T-cell (primary cell): ENCODE measurements around the gene C11orf58. TPM values are rescaled to one million over a fixed set of nuclear protein-coding genes. Genes with fewer than 3 reads are reported as not detected.

ENCODE experiments used
- ATAC-seq, 4 experiments: fragments of 200-7000 bp in 3 of 4; fragments of 150-1000 bp in 1 of 4; cut with Tn5 transposase; replicated peaks in 1 of 4; 1 replicate in 3 of 4; 2 replicates in 1 of 4; pipeline ENCODE4 v1.10.0; 2021; ENCODE audit warnings: moderate library complexity in 3 of 4, mild to moderate bottlenecking in 2 of 4, moderate number of reproducible peaks in 1 of 4
- CTCF ChIA-PET, 2 donors: fragments of 300-600 bp; sonication (Branson Sonifier 250); formaldehyde crosslinking; loops; one replicate each; lab custom pipeline; 2022; ENCODE audit warnings: antibody characterized with exemption in 2 of 2; lab: Charles Lee
- POLR2A ChIA-PET, 2 donors: fragments of 300-600 bp; sonication (Branson Sonifier 250); formaldehyde crosslinking; loops; one replicate each; lab custom pipeline; 2022; ENCODE audit warnings: antibody characterized with exemption in 2 of 2; lab: Charles Lee
- DNase-seq, 35 experiments: peaks; one replicate each; pipeline versions ENCODE4 v3.0.0 to v3.0.0-alpha.2; 2013 to 2023
- H3K27ac ChIP-seq: one replicate; pipeline ENCODE4 v1.5.1; 2013; ENCODE audit warnings: low read length
- H3K27me3 ChIP-seq, 2 experiments: replicated peaks in 1 of 2; 1 replicate in 1 of 2; 2 replicates in 1 of 2; pipeline versions ENCODE4 v1.6.1 to v1.7.0; 2013; ENCODE audit warnings: low read length in 1 of 2, mixed read lengths in 1 of 2; ENCODE audit not compliant: control insufficient read depth in 2 of 2, insufficient read depth in 2 of 2; ENCODE audit errors: extremely low read depth in 1 of 2
- H3K36me3 ChIP-seq, 2 donors: 1 replicate in 1 of 2; 2 replicates in 1 of 2; pipeline versions ENCODE4 v1.6.1 to v1.7.0; 2013; ENCODE audit warnings: low read length in 1 of 2; ENCODE audit not compliant: control insufficient read depth in 2 of 2, insufficient read depth in 1 of 2; ENCODE audit errors: extremely low read depth in 1 of 2
- H3K4me1 ChIP-seq, 2 experiments: 1 replicate in 1 of 2; 2 replicates in 1 of 2; pipeline versions ENCODE4 v1.6.1 to v1.7.0; 2013; ENCODE audit warnings: low read length in 2 of 2, mixed read lengths in 1 of 2; ENCODE audit not compliant: insufficient read depth in 2 of 2, control insufficient read depth in 1 of 2; ENCODE audit errors: extremely low read depth in 1 of 2
- H3K4me3 ChIP-seq, 2 donors: 1 replicate in 1 of 2; 2 replicates in 1 of 2; pipeline versions ENCODE4 v1.5.1 to v1.7.0; 2013; ENCODE audit warnings: mild to moderate bottlenecking in 2 of 2, low read length in 1 of 2, moderate library complexity in 1 of 2; ENCODE audit not compliant: control insufficient read depth in 1 of 2; ENCODE audit errors: extremely low read depth in 1 of 2
- H3K9me3 ChIP-seq: 2 replicates; pipeline ENCODE4 v1.7.0; 2013
- H3K27ac Mint-ChIP-seq, 2 donors: one replicate each; pipeline ENCODE4 v1.8.0; 2020 to 2021; ENCODE audit warnings: mild to moderate bottlenecking in 2 of 2, mixed read lengths in 2 of 2
- H3K27me3 Mint-ChIP-seq, 2 donors: one replicate each; pipeline ENCODE4 v1.8.0; 2021 to 2022; ENCODE audit warnings: mixed read lengths in 2 of 2
- H3K36me3 Mint-ChIP-seq: one replicate; pipeline ENCODE4 v1.8.0; 2021; ENCODE audit warnings: mixed read lengths
- H3K4me1 Mint-ChIP-seq, 3 donors: one replicate each; pipeline ENCODE4 v1.8.0; 2020 to 2022; ENCODE audit warnings: mixed read lengths in 3 of 3, mild to moderate bottlenecking in 1 of 3
- H3K4me3 Mint-ChIP-seq, 3 donors: one replicate each; pipeline ENCODE4 v1.8.0; 2020 to 2022; ENCODE audit warnings: mild to moderate bottlenecking in 3 of 3, mixed read lengths in 3 of 3, moderate library complexity in 3 of 3
- H3K9me3 Mint-ChIP-seq, 3 donors: one replicate each; pipeline ENCODE4 v1.8.0; 2020 to 2022; ENCODE audit warnings: mixed read lengths in 3 of 3
- WGBS: methylation state at CpG from one replicate; pipeline ENCODE4 v1.1.5; 2013; ENCODE audit warnings: missing lambda C conversion rate; ENCODE audit not compliant: insufficient coverage; 5-methylcytosine and 5-hydroxymethylcytosine counted together
- total RNA-seq, 35 experiments: library from RNA in 6 of 35; stranded (reverse) in 6 of 35; fragments of 120-200 nt in 1 of 35; gene quantifications; one replicate each; pipeline versions ENCODE4 v1.2.1 to v1.2.4 and lab custom pipeline; 2013 to 2026

C11orf58 gene
- total RNA-seq, 5 donors from 2014 or later (not counting 1 experiment from before 2014, with no cell fraction given): 120 to 145 (median 133) TPM

DNA sequence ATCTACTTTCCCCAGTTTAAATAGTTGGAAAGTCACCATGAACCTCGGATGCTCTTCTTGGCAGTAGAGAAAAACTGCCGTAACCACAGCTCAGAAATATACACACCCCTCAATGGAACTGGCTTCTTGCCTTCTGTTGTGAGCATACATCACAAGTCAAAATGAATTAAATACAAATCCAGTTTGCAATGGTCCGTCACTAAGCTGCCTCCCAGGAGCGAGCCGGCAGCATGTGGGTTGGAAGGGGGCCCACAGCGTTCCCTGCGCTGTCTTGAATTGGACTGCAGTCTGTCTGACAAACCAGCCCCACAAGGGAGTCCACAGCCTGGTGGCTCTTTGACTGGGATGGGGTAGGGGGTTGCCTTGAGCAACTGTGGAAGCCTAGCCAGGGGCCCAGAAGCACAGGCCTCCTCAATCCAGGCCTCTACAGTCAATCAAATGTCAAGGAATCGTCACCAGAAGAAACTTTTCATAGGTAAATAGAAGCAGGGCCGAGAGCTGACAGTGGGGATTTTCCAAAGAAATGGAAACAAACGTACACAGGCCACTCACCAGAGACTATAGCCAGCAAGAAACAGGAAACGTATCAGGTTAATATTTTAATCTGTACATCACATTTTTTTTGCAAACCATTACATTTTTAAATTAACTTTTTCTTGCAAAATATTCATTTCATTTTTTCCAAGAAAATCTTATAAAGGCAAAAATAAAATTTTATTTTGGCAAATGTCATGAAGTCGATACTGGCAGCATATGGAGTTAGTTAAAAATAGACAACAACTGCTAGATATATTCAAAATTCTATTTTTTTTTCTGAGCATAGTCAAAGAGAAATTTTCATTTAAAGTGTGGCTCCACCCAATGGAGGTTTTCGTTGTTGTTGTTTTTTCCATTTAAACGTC, 38.5 kb downstream of the C11orf58 start:
- ChIA-PET POLR2A (interaction anchor here in 1 of 2 donors (0.6 kb wide), 1 partner anchor 39 kb away, joined by 3 read pairs; no protein-coding TSS in a partner anchor), CTCF (interaction anchor here in 1 of 2 donors (0.5 kb wide), 1 partner anchor 1504 kb away, joined by 3 read pairs; no protein-coding TSS in a partner anchor)
- WGBS: 88% methylated on average over 5 of the region's 14 CpGs
- H3K36me3 Mint-ChIP-seq: peaks cover 4% of the 10 kb centered on the region
- H3K4me3 Mint-ChIP-seq: no peak overlapping the region
- Histone ChIP-seq H3K27me3 (peaks cover 0 to 14% of the 10 kb centered on the region in 2 experiments), H3K27ac (no peak overlapping the region), H3K4me3 (no peak overlapping the region), H3K36me3 (no peaks in the 10 kb centered on the region), H3K9me3 (no peaks in the 10 kb centered on the region), H3K4me1 (no peaks in the 10 kb centered on the region)
- H3K27ac Mint-ChIP-seq: no peak overlapping the region
- no peaks in the 10 kb centered on the region for H3K9me3 Mint-ChIP-seq
- ATAC-seq (no peak), DNase-seq (no peak)
- H3K27me3 Mint-ChIP-seq: no peaks in the 10 kb centered on the region
- H3K4me1 Mint-ChIP-seq: no peaks in the 10 kb centered on the region

DNA sequence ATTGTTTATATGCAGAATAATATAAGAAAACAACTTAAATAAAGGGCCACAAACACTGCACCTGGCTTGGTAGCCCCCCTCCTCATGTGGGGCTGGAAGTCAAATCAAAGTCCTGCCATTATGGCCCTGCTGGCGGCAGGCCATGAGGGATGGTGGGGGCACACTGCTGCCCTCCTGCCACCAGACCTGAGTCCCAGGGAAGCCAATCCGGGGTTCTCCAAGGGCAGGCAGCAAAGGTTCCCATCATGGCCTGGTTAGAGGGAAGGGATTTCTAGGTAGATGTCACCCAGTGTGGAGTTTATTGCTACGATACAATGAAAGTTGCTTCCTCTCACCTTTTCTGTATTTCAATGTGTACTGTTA, 39.1 kb downstream of the C11orf58 start:
- CTCF ChIA-PET: no interaction called here
- Histone ChIP-seq H3K27ac (no peak overlapping the region), H3K36me3 (no peaks in the 10 kb centered on the region), H3K4me3 (no peak overlapping the region), H3K4me1 (no peaks in the 10 kb centered on the region), H3K27me3 (peaks cover 0 to 14% of the 10 kb centered on the region in 2 experiments), H3K9me3 (no peaks in the 10 kb centered on the region)
- Mint-ChIP-seq H3K9me3 (no peaks in the 10 kb centered on the region), H3K36me3 (peaks cover 4% of the 10 kb centered on the region), H3K4me1 (no peaks in the 10 kb centered on the region), H3K4me3 (no peak overlapping the region), H3K27me3 (no peaks in the 10 kb centered on the region), H3K27ac (no peak overlapping the region)
- no peak for DNase-seq
- no peak for ATAC-seq
- POLR2A ChIA-PET: no interaction called here
- WGBS: 92% methylated on average over 2 of the region's 3 CpGs

DNA sequence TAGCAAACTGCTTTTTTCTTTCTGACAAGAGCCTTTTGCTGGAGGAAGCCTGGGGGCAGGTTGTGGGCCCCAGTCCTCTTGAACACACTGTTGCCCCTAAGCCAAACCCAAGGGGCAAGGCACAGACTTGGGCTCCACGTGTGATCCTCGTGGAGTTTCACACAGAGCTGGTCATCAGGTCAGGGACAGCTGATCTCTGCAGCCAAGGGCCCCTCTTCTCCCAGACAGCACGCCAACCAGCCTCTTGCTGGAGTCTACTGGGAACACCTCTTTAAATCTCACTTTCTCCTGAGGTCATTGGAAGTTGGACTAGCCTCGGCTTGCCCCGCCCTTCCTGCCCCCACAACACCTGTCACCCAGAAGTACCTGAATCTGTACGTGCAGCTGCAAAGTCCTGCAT, 39.8 kb downstream of the C11orf58 start:
- Histone ChIP-seq H3K4me3 (no peak overlapping the region), H3K36me3 (no peaks in the 10 kb centered on the region), H3K4me1 (no peaks in the 10 kb centered on the region), H3K9me3 (no peaks in the 10 kb centered on the region), H3K27ac (no peak overlapping the region), H3K27me3 (peaks cover 0 to 14% of the 10 kb centered on the region in 2 experiments)
- Mint-ChIP-seq H3K27me3 (no peaks in the 10 kb centered on the region), H3K4me3 (no peak overlapping the region), H3K27ac (no peak overlapping the region), H3K36me3 (peaks cover 4% of the 10 kb centered on the region), H3K9me3 (no peaks in the 10 kb centered on the region), H3K4me1 (no peaks in the 10 kb centered on the region)
- ChIA-PET CTCF (interaction anchor here in 1 of 2 donors (0.7 kb wide), 1 partner anchor 892 kb away, joined by 3 read pairs; no protein-coding TSS in a partner anchor), POLR2A (no interaction called here)
- ATAC-seq (no peak), DNase-seq (no peak)
- 91% methylated on average over 3 of the region's 6 CpGs for WGBS

DNA sequence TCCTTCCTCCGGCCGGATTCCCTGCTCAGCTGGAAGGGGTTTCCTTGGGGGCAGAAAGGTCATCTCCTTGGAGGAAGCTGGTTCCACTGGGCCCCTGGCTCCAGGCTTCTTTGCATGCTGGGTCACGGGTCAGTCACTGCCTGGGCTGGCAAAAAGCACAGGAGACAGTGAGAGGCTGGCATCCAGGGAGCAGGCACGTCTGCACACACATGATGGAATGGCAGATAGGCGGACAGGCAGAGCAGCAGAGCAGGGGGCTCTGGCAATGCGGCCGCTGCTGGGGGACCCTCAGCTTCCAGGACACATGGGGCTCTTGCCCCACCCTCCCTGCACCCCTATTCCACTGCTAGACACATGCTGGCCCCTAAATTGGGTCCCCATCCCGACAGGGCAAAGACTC, 40.4 kb downstream of the C11orf58 start:
- no peak overlapping the region for H3K4me3 Mint-ChIP-seq
- 89% methylated on average over 8 of the region's 8 CpGs for WGBS
- CTCF ChIA-PET: interaction anchor here in 1 of 2 donors (0.7 kb wide), 1 partner anchor 891 kb away, joined by 3 read pairs; no protein-coding TSS in a partner anchor

DNA sequence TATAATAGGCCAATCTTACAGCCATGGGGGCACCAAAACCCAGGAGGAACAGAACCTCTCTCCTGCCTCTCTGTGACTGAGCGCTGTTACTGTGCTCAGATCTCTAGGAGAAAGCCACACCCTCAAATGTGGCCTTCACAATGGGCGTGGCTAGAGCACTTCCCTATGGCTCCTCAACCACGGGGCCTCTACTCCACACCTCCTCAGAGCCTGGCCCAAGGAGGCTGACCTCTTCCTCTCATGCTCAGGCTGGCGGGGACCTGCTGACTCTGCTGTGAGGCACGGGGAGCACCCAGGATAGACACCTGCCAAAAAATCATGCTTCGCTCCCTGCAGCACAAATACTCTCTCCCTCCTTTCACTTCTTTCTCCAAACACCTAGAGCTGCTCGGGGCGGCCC, 41.0 kb downstream of the C11orf58 start:
- ATAC-seq: no peak
- Histone ChIP-seq H3K27me3 (peaks cover 0 to 6% of the 10 kb centered on the region in 2 experiments), H3K4me1 (no peaks in the 10 kb centered on the region), H3K9me3 (no peaks in the 10 kb centered on the region), H3K4me3 (no peak overlapping the region), H3K27ac (no peak overlapping the region), H3K36me3 (no peaks in the 10 kb centered on the region)
- CTCF ChIA-PET: interaction anchor here (0.6 kb wide), 3 partner anchors 118 to 1066 kb away, joined by 3 to 5 read pairs (median 5); partner anchors contain the start of gene RPS13 (in 1 of the 2)
- Mint-ChIP-seq H3K4me1 (no peaks in the 10 kb centered on the region), H3K9me3 (no peaks in the 10 kb centered on the region), H3K4me3 (no peak overlapping the region), H3K36me3 (peaks cover 4% of the 10 kb centered on the region), H3K27ac (no peak overlapping the region), H3K27me3 (no peaks in the 10 kb centered on the region)
- DNase-seq: no peak
- 54% methylated on average over 4 of the region's 8 CpGs for WGBS
- POLR2A ChIA-PET: interaction anchor here in 1 of 2 donors (0.6 kb wide), 1 partner anchor 26 kb away, joined by 3 read pairs; no protein-coding TSS in a partner anchor

More for the DNA sequence above, 40.4 kb downstream of the C11orf58 start:
- no peak overlapping the region for H3K27ac Mint-ChIP-seq
- Histone ChIP-seq H3K36me3 (no peaks in the 10 kb centered on the region), H3K4me3 (no peak overlapping the region), H3K27me3 (peaks cover 0 to 11% of the 10 kb centered on the region in 2 experiments), H3K27ac (no peak overlapping the region), H3K9me3 (no peaks in the 10 kb centered on the region), H3K4me1 (no peaks in the 10 kb centered on the region)
- POLR2A ChIA-PET: no interaction called here
- H3K36me3 Mint-ChIP-seq: peaks cover 4% of the 10 kb centered on the region
- H3K9me3 Mint-ChIP-seq: no peaks in the 10 kb centered on the region
- H3K27me3 Mint-ChIP-seq: no peaks in the 10 kb centered on the region
- ATAC-seq (no peak), DNase-seq (no peak)
- H3K4me1 Mint-ChIP-seq: no peaks in the 10 kb centered on the region

DNA sequence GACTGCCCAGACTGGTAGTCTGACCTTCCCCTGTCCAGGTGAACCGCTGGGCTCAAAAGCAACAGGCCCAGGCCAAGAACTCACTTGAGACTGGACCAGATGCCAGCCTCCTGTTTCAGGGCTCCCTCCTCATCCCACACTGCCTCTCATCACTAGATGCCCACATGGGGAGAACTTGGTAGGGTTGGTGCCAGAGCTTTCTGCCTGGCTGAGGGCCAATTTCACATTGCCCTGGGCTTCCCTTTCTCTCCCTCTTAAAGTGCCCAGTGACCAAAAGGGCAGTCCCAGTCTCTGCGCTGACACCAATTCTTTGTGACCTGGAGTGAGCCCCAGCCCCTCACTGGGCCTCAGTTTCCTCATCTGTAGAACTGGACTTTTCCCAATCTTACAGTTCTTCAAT, 41.7 kb downstream of the C11orf58 start:
- no peak overlapping the region for H3K27ac ChIP-seq
- WGBS: 93% methylated on average over 1 of the region's 2 CpGs
- Mint-ChIP-seq H3K4me3 (no peak overlapping the region), H3K27ac (no peak overlapping the region), H3K36me3 (peaks cover 4% of the 10 kb centered on the region), H3K9me3 (no peaks in the 10 kb centered on the region), H3K4me1 (no peaks in the 10 kb centered on the region), H3K27me3 (no peaks in the 10 kb centered on the region)
- no peak for ATAC-seq
- no peak for DNase-seq
- no peaks in the 10 kb centered on the region for H3K9me3 ChIP-seq
- no peak overlapping the region for H3K4me3 ChIP-seq
- no peaks in the 10 kb centered on the region for H3K36me3 ChIP-seq
- POLR2A ChIA-PET: interaction anchor here in 1 of 2 donors (0.6 kb wide), 1 partner anchor 27 kb away, joined by 3 read pairs; no protein-coding TSS in a partner anchor
- CTCF ChIA-PET: interaction anchor here in 1 of 2 donors (0.6 kb wide), 1 partner anchor 117 kb away, joined by 3 read pairs; no protein-coding TSS in a partner anchor
- peaks cover 0 to 3% of the 10 kb centered on the region in 2 experiments for H3K27me3 ChIP-seq
- H3K4me1 ChIP-seq: no peaks in the 10 kb centered on the region
